Measurements from ENCODE around the gene VWA5B1.

The VWA5B1 gene

GRCh38 chr1:20371883-20372282 is 81.2 kb downstream of the VWA5B1 start:
- DNase-seq = no peak

GRCh38 chr1:20372676-20373075 is 82.0 kb downstream of the VWA5B1 start:
- DNase-seq = no peak

GRCh38 chr1:20373286-20373685 is 82.6 kb downstream of the VWA5B1 start:
- no peak for DNase-seq

- no peak for DNase-seq
Observed at GRCh38 chr1:20373764-20374163, 83.1 kb downstream of the VWA5B1 start.

- no peak for DNase-seq
Observed at GRCh38 chr1:20375563-20375962, 84.9 kb downstream of the VWA5B1 start.

GRCh38 chr1:20376171-20376570 is 85.5 kb downstream of the VWA5B1 start:
- DNase-seq = no peak

- no peak for DNase-seq
Observed at GRCh38 chr1:20376880-20377494, 86.3 kb downstream of the VWA5B1 start.

GRCh38 chr1:20377516-20378270 is 87.0 kb downstream of the VWA5B1 start:
- DNase-seq = no peak

- DNase-seq = no peak
Observed at GRCh38 chr1:20379075-20379474, 88.4 kb downstream of the VWA5B1 start.

- no peak for DNase-seq
Observed at GRCh38 chr1:20380175-20380574, 89.5 kb downstream of the VWA5B1 start.

GRCh38 chr1:20380616-20381035 is 90.0 kb downstream of the VWA5B1 start:
- no peak for DNase-seq

- no peak for DNase-seq
Observed at GRCh38 chr1:20381045-20381641, 90.5 kb downstream of the VWA5B1 start.

- no peak for DNase-seq
Observed at GRCh38 chr1:20381961-20382360, 91.3 kb downstream of the VWA5B1 start.

GRCh38 chr1:20382711-20383110 is 92.0 kb downstream of the VWA5B1 start:
- DNase-seq = no peak

- no peak for DNase-seq
Observed at GRCh38 chr1:20383631-20384030, 93.0 kb downstream of the VWA5B1 start.

- no peak for DNase-seq
Observed at GRCh38 chr1:20385630-20386029, 95.0 kb downstream of the VWA5B1 start.

GRCh38 chr1:20386323-20387081 is 95.8 kb downstream of the VWA5B1 start:
- DNase-seq = no peak

GRCh38 chr1:20389571-20389970 is 98.9 kb downstream of the VWA5B1 start:
- DNase-seq = no peak

GRCh38 chr1:20390589-20391331 is 100.1 kb downstream of the VWA5B1 start:
- DNase-seq = no peak

- no peak for DNase-seq
Observed at GRCh38 chr1:20395255-20395654, 104.6 kb downstream of the VWA5B1 start.

- no peak for DNase-seq
Observed at GRCh38 chr1:20398744-20399143, 108.1 kb downstream of the VWA5B1 start.

GRCh38 chr1:20399196-20399595 is 108.5 kb downstream of the VWA5B1 start:
- DNase-seq = no peak

Data from NCI-H2107 (cell line).